GM12865 (cell line): ENCODE measurements around the gene FBLN5.

Experiments used
- DNase-seq: peaks from one replicate; pipeline ENCODE4 v3.0.0; 2010; ENCODE audit warnings: low read depth
- H3K4me3 ChIP-seq: 2 replicates; pipeline ENCODE4 v1.5.1; 2011; ENCODE audit warnings: mild to moderate bottlenecking, low read depth, low read length, control low read depth
- CTCF ChIP-seq: IDR thresholded peaks from 2 replicates; pipeline ENCODE4 v1.5.1; 2011; ENCODE audit warnings: low read length, control low read depth, low read depth, inconsistent platforms; ENCODE audit not compliant: insufficient read depth; ENCODE audit errors: missing control alignments

FBLN5 gene

GRCh38 chr14:91945751-91946621, 1.5 kb downstream of the FBLN5 start:
- no peak for DNase-seq
- no peak for TF ChIP-seq CTCF
- H3K4me3 ChIP-seq: no peak overlapping the region

GRCh38 chr14:91942946-91943345, 4.5 kb downstream of the FBLN5 start:
- no peak for DNase-seq

GRCh38 chr14:91942128-91942527, 5.4 kb downstream of the FBLN5 start:
- no peak overlapping the region for H3K4me3 ChIP-seq
- TF ChIP-seq CTCF: no peak
- no peak for DNase-seq

More at GRCh38 chr14:91942946-91943345, 4.5 kb downstream of the FBLN5 start:
- TF ChIP-seq CTCF: no peak
- no peak overlapping the region for H3K4me3 ChIP-seq

- TF ChIP-seq CTCF: no peak
- no peak for DNase-seq
- H3K4me3 ChIP-seq: no peak overlapping the region
Observed at GRCh38 chr14:91940209-91940608, 7.3 kb downstream of the FBLN5 start.

- no peak for DNase-seq
- H3K4me3 ChIP-seq: no peak overlapping the region
- no peak for TF ChIP-seq CTCF
Observed at GRCh38 chr14:91935586-91935985, 11.9 kb downstream of the FBLN5 start.

- no peak for TF ChIP-seq CTCF
- no peak overlapping the region for H3K4me3 ChIP-seq
Observed at GRCh38 chr14:91934554-91935285, 12.8 kb downstream of the FBLN5 start.

More at GRCh38 chr14:91934554-91935285, 12.8 kb downstream of the FBLN5 start:
- DNase-seq: no peak
